Liver (tissue), 3 donors: Measurements from ENCODE around the gene STAB1.

Experiments used
- ATF3 ChIP-seq: IDR thresholded peaks from 2 replicates; pipeline ENCODE4 v1.6.1; 2016; ENCODE audit warnings: antibody characterized with exemption
- HNF4G ChIP-seq: IDR thresholded peaks from 2 replicates; pipeline ENCODE4 v1.6.1; 2016; ENCODE audit warnings: antibody characterized with exemption
- JUND ChIP-seq, 2 donors: IDR thresholded peaks; 2 replicates each; pipeline ENCODE4 v1.6.1; 2016; ENCODE audit warnings: antibody characterized with exemption in 2 of 2
- MAX ChIP-seq: IDR thresholded peaks from 2 replicates; pipeline ENCODE4 v1.6.1; 2016; ENCODE audit warnings: antibody characterized with exemption
- REST ChIP-seq: IDR thresholded peaks from 2 replicates; pipeline ENCODE4 v1.6.1; 2016; ENCODE audit warnings: antibody characterized with exemption, mild to moderate bottlenecking
- RXRA ChIP-seq, 2 donors: IDR thresholded peaks; 2 replicates each; pipeline ENCODE4 v1.6.1; 2017 to 2018; ENCODE audit warnings: antibody characterized with exemption in 2 of 2, mild to moderate bottlenecking in 1 of 2
- SP1 ChIP-seq: IDR thresholded peaks from 2 replicates; pipeline ENCODE4 v1.6.1; 2018; ENCODE audit warnings: antibody characterized with exemption, mild to moderate bottlenecking
- TAF1 ChIP-seq: conservative IDR thresholded peaks from 2 replicates; pipeline ENCODE4 v1.6.1; 2016; ENCODE audit warnings: antibody characterized with exemption, mild to moderate bottlenecking
- TF ChIP-seq, protein P1 (sequence below): fragments of 150-350 bp; IDR thresholded peaks from 2 replicates; pipeline ENCODE4 v1.5.1; 2017; ENCODE audit warnings: improper control_type of control experiment, low read depth, low read length; ENCODE audit not compliant: missing input control
- donor health status: healthy.
- donor health status: healthy.

GRCh38 chr3:52470920-52471319 lies 24.2 kb upstream of the STAB1 start:
- TF ChIP-seq, protein P1, sequence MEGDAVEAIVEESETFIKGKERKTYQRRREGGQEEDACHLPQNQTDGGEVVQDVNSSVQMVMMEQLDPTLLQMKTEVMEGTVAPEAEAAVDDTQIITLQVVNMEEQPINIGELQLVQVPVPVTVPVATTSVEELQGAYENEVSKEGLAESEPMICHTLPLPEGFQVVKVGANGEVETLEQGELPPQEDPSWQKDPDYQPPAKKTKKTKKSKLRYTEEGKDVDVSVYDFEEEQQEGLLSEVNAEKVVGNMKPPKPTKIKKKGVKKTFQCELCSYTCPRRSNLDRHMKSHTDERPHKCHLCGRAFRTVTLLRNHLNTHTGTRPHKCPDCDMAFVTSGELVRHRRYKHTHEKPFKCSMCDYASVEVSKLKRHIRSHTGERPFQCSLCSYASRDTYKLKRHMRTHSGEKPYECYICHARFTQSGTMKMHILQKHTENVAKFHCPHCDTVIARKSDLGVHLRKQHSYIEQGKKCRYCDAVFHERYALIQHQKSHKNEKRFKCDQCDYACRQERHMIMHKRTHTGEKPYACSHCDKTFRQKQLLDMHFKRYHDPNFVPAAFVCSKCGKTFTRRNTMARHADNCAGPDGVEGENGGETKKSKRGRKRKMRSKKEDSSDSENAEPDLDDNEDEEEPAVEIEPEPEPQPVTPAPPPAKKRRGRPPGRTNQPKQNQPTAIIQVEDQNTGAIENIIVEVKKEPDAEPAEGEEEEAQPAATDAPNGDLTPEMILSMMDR: no peak
- TF ChIP-seq ATF3: no peak
- no peak for TF ChIP-seq SP1
- no peak for TF ChIP-seq RXRA (IDR thresholded peaks at IDR 0.05)
- TF ChIP-seq TAF1: no peak
- TF ChIP-seq REST: no peak
- TF ChIP-seq HNF4G: no peak
- no peak for TF ChIP-seq MAX
- TF ChIP-seq JUND (IDR thresholded peaks at IDR 0.05): no peak
